Tibial artery (tissue), 4 donors: Measurements from ENCODE around the gene PLCL1.

Experiments
- DNase-seq, 2 donors: peaks; one replicate each; pipeline ENCODE4 v3.0.0-alpha.2; 2019
- H3K27ac ChIP-seq, 2 donors: fragments of 200-600 bp; sonication (generic) in 1 of 2; 1 replicate in 1 of 2; 2 replicates in 1 of 2; pipeline ENCODE4 v1.5.1; 2018 to 2019; ENCODE audit warnings: mild to moderate bottlenecking in 1 of 2
- H3K27me3 ChIP-seq, 2 donors: fragments of 200-600 bp; sonication (generic) in 1 of 2; one replicate each; pipeline versions ENCODE4 v1.5.1 to v1.6.0; 2016 to 2019
- H3K36me3 ChIP-seq, 3 donors: fragments of 200-600 bp; sonication (generic) in 2 of 3; one replicate each; pipeline ENCODE4 v1.5.1; 2016 to 2019; ENCODE audit warnings: mild to moderate bottlenecking in 2 of 3
- H3K4me1 ChIP-seq, 4 donors: fragments of 200-600 bp; sonication (generic) in 2 of 4; 1 replicate in 3 of 4; 2 replicates in 1 of 4; pipeline ENCODE4 v1.5.1; 2016 to 2019
- H3K4me3 ChIP-seq, 2 donors: fragments of 200-600 bp; sonication (generic) in 1 of 2; 1 replicate in 1 of 2; 2 replicates in 1 of 2; pipeline ENCODE4 v1.5.1; 2018 to 2019; ENCODE audit warnings: mild to moderate bottlenecking in 2 of 2
- H3K9me3 ChIP-seq, 3 donors: fragments of 200-600 bp; sonication (generic) in 1 of 3; one replicate each; pipeline ENCODE4 v1.5.1; 2016 to 2019
- CTCF ChIP-seq, 2 experiments: fragments of 200-600 bp in 1 of 2; fragments of 450-650 bp in 1 of 2; IDR thresholded peaks; one replicate each; pipeline ENCODE4 v1.5.1; 2017 to 2019; ENCODE audit warnings: antibody characterized with exemption in 2 of 2, mild to moderate bottlenecking in 1 of 2, moderate library complexity in 1 of 2
- intact Hi-C: fragments of 100-400 bp; cut with DNase I; formaldehyde crosslinking; loops from one replicate; pipeline ENCODE4 v1.15.0; 2023; ENCODE audit warnings: low total_unique reads

PLCL1 gene

GRCh38 chr2:197959383-197959782 is 155.0 kb downstream of the PLCL1 start:
- H3K27ac ChIP-seq, result no peak overlapping the region
- H3K4me1 ChIP-seq, result peaks cover 0 to 50% (median 17%) of the 10 kb centered on the region in 4 donors
- TF ChIP-seq CTCF (IDR thresholded peaks at IDR 0.05), result no peak

GRCh38 chr2:197960786-197961185 is 156.4 kb downstream of the PLCL1 start:
- no peaks in the 10 kb centered on the region for H3K27me3 ChIP-seq
- intact Hi-C loops, result no loop called here
- peaks cover 0 to 39% (median 16%) of the 10 kb centered on the region in 4 donors for H3K4me1 ChIP-seq
- DNase-seq, result no peak
- no peaks in the 10 kb centered on the region for H3K36me3 ChIP-seq
- no peak for TF ChIP-seq CTCF (IDR thresholded peaks at IDR 0.05)
- H3K4me3 ChIP-seq, result no peak overlapping the region
- H3K27ac ChIP-seq, result no peak overlapping the region
- H3K9me3 ChIP-seq, result peaks cover 0 to 12% (median 10%) of the 10 kb centered on the region in 3 donors

More at GRCh38 chr2:197959383-197959782, 155.0 kb downstream of the PLCL1 start:
- no peak for DNase-seq
- Histone ChIP-seq H3K36me3 (no peaks in the 10 kb centered on the region), H3K9me3 (peaks cover 0 to 7% (median 0%) of the 10 kb centered on the region in 3 donors), H3K27me3 (no peaks in the 10 kb centered on the region), H3K4me3 (no peak overlapping the region)
- intact Hi-C loops, result no loop called here

GRCh38 chr2:197964720-197965119 is 160.3 kb downstream of the PLCL1 start:
- no peak for DNase-seq
- H3K4me1 ChIP-seq, result peaks cover 0 to 27% (median 14%) of the 10 kb centered on the region in 4 donors
- peaks cover 0 to 13% (median 9%) of the 10 kb centered on the region in 3 donors for H3K9me3 ChIP-seq
- H3K4me3 ChIP-seq, result no peak overlapping the region
- intact Hi-C loops, result no loop called here
- H3K27me3 ChIP-seq, result no peaks in the 10 kb centered on the region
- H3K27ac ChIP-seq, result no peak overlapping the region
- H3K36me3 ChIP-seq, result no peaks in the 10 kb centered on the region
- TF ChIP-seq CTCF (IDR thresholded peaks at IDR 0.05), result no peak

- no peak overlapping the region for H3K4me3 ChIP-seq
- H3K4me1 ChIP-seq, result peaks cover 0 to 23% (median 7%) of the 10 kb centered on the region in 4 donors
- no peaks in the 10 kb centered on the region for H3K27me3 ChIP-seq
- H3K9me3 ChIP-seq, result peaks cover 0 to 13% (median 9%) of the 10 kb centered on the region in 3 donors
- intact Hi-C loops, result no loop called here
- TF ChIP-seq CTCF (IDR thresholded peaks at IDR 0.05), result no peak
- no peak for DNase-seq
- H3K27ac ChIP-seq, result no peak overlapping the region
- H3K36me3 ChIP-seq, result no peaks in the 10 kb centered on the region
These were observed 161.4 kb downstream of the PLCL1 start for GRCh38 chr2:197965756-197966155.

GRCh38 chr2:197969391-197969893 is 165.0 kb downstream of the PLCL1 start:
- intact Hi-C loops, result no loop called here

More at GRCh38 chr2:197969391-197969893, 165.0 kb downstream of the PLCL1 start:
- H3K4me3 ChIP-seq, result no peak overlapping the region
- H3K27ac ChIP-seq, result no peak overlapping the region
- no peaks in the 10 kb centered on the region for H3K36me3 ChIP-seq
- peaks cover 0 to 54% (median 21%) of the 10 kb centered on the region in 4 donors for H3K4me1 ChIP-seq
- no peak for TF ChIP-seq CTCF (IDR thresholded peaks at IDR 0.05)
- H3K9me3 ChIP-seq, result peaks cover 0 to 13% (median 5%) of the 10 kb centered on the region in 3 donors
- no peaks in the 10 kb centered on the region for H3K27me3 ChIP-seq
- no peak for DNase-seq
